Adrenal gland (tissue), 12 donors: ENCODE results near the gene BTBD16. TPM values are rescaled to one million over a fixed set of nuclear protein-coding genes. Genes with fewer than 3 reads are reported as not detected.

Source experiments
- DNase-seq, 7 donors: peaks; one replicate each; pipeline ENCODE4 v3.0.0-alpha.2; 2019 to 2020
- H3K27ac ChIP-seq, 5 donors: fragments of 200-600 bp; sonication (generic) in 4 of 5; 1 replicate in 3 of 5; 2 replicates in 2 of 5; pipeline versions ENCODE4 v1.5.1 to v1.8.0; 2016 to 2020; ENCODE audit warnings: mild to moderate bottlenecking in 1 of 5
- H3K27me3 ChIP-seq: fragments of 200-600 bp; 2 replicates; pipeline ENCODE4 v1.8.0; 2021
- H3K36me3 ChIP-seq, 2 donors: fragments of 200-600 bp; replicated peaks in 1 of 2; 1 replicate in 1 of 2; 2 replicates in 1 of 2; pipeline versions ENCODE4 v1.5.1 to v1.8.0; 2018 to 2022
- H3K4me1 ChIP-seq, 2 donors: fragments of 200-600 bp; replicated peaks in 1 of 2; 1 replicate in 1 of 2; 2 replicates in 1 of 2; pipeline versions ENCODE4 v1.5.1 to v1.8.0; 2018 to 2021
- H3K4me3 ChIP-seq, 4 donors: fragments of 200-600 bp; sonication (generic) in 3 of 4; one replicate each; pipeline ENCODE4 v1.5.1; 2016 to 2018
- H3K9me3 ChIP-seq, 3 donors: fragments of 200-600 bp; sonication (generic) in 1 of 3; replicated peaks in 1 of 3; 1 replicate in 2 of 3; 2 replicates in 1 of 3; pipeline versions ENCODE4 v1.5.1 to v1.8.0; 2016 to 2021
- POLR2A ChIP-seq, 2 donors: fragments of 450-650 bp; IDR thresholded peaks; one replicate each; pipeline ENCODE4 v1.6.1; 2017; ENCODE audit warnings: antibody characterized with exemption in 2 of 2, mild to moderate bottlenecking in 2 of 2, moderate library complexity in 1 of 2
- WGBS, 4 donors: extraction: QIAGEN DNeasy Blood & Tissue Kit in 2 of 4; methylation state at CpG; one replicate each; pipeline versions ENCODE4 v1.1.5 to v1.1.7; 2013 to 2017; 5-methylcytosine and 5-hydroxymethylcytosine counted together
- intact Hi-C, 2 donors: fragments of 100-400 bp; cut with DNase I; formaldehyde crosslinking; loops; one replicate each; pipeline versions ENCODE4 v1.14.1 to v1.15.0; 2022 to 2023
- polyA plus RNA-seq, 3 donors: library from polyadenylated mRNA; stranded (reverse); fragments of 200-250 nt in 2 of 3; fragments of 350-450 nt in 1 of 3; fragmentation: Illumina TruSeq in 1 of 3; extraction: RNeasy Lipid Tissue Mini Kit (QIAGEN cat#74804) in 1 of 3; gene quantifications; one replicate each; pipeline ENCODE4 v1.2.3, GENCODE V29; 2013 to 2014
- total RNA-seq, 9 donors: library from RNA; depleted of rRNA in 4 of 9; stranded (reverse); fragments of >200 nt in 4 of 9; fragments of 120-200 nt in 1 of 9; fragmentation: NEBNext Ultra II Directional in 1 of 9; extraction: Animal tissue kit (Norgen Biotek cat#: 25700) in 1 of 9; gene quantifications; one replicate each; pipeline versions ENCODE4 v1.1.0 to v1.2.4, GENCODE V29; 2013 to 2023
- TF ChIP-seq, protein P1 (sequence below), 6 experiments: fragments of 450-650 bp in 4 of 6; fragments of 200-600 bp in 2 of 6; sonication (generic) in 1 of 6; IDR thresholded peaks; 1 replicate in 5 of 6; 2 replicates in 1 of 6; pipeline versions ENCODE4 v1.5.1 to v1.8.0; 2016 to 2021; ENCODE audit warnings: antibody characterized with exemption in 6 of 6, mild to moderate bottlenecking in 2 of 6, moderate library complexity in 1 of 6
- donor health status: healthy with polysubstance abuse.
- donor health status: Bipolar disorder and iron deficiency.
- donor health status: DM: yes; HTN: yes; CAD: no.
- donor health status: DM: no; HTN: no; CAD: no.
- donor health status: DM: no; HTN: no; CAD: no.
- donor health status: DM: yes; HTN: yes; CAD: no.

Gene BTBD16
- total and polyA plus RNA-seq, 12 donors = 0.11 to 0.48 (median 0.24) TPM; not detected in 5

DNA sequence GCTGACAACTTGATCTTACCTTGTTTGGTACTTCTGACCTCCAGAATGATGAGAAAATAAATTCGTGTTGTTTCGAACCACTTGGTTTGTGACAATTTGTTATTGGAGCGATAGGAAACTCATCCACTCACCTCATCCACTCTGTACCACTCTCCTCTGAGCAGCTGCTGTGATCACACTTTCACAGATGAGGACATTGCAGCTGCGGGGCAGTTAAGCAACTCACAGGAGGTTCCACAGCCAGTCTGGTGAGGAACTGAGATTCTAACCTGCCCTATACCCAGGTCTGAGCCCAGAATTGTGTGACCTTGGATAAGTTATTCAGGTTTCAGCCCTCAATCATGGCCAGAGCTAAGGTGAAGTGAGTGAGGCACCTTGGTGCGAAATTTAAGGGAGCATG lies 35.2 kb downstream of the BTBD16 start:
- intact Hi-C loops = no loop called here
- WGBS, 4 donors = 92 to 96% (median 95%) methylated on average over 5 of the region's 5 CpGs
- TF ChIP-seq, protein P1, sequence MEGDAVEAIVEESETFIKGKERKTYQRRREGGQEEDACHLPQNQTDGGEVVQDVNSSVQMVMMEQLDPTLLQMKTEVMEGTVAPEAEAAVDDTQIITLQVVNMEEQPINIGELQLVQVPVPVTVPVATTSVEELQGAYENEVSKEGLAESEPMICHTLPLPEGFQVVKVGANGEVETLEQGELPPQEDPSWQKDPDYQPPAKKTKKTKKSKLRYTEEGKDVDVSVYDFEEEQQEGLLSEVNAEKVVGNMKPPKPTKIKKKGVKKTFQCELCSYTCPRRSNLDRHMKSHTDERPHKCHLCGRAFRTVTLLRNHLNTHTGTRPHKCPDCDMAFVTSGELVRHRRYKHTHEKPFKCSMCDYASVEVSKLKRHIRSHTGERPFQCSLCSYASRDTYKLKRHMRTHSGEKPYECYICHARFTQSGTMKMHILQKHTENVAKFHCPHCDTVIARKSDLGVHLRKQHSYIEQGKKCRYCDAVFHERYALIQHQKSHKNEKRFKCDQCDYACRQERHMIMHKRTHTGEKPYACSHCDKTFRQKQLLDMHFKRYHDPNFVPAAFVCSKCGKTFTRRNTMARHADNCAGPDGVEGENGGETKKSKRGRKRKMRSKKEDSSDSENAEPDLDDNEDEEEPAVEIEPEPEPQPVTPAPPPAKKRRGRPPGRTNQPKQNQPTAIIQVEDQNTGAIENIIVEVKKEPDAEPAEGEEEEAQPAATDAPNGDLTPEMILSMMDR (IDR thresholded peaks at IDR 0.05) = no peak
- no peak for TF ChIP-seq POLR2A (IDR thresholded peaks at IDR 0.05)
- Histone ChIP-seq H3K4me1 (peaks cover 8 to 35% of the 10 kb centered on the region in 2 donors), H3K27me3 (no peaks in the 10 kb centered on the region), H3K27ac (no peak overlapping the region), H3K9me3 (no peaks in the 10 kb centered on the region), H3K36me3 (no peaks in the 10 kb centered on the region), H3K4me3 (no peak overlapping the region)
- DNase-seq = no peak

- Histone ChIP-seq H3K36me3 (no peaks in the 10 kb centered on the region), H3K27ac (no peak overlapping the region), H3K4me3 (no peak overlapping the region), H3K4me1 (peaks cover 8 to 38% of the 10 kb centered on the region in 2 donors), H3K9me3 (no peaks in the 10 kb centered on the region), H3K27me3 (no peaks in the 10 kb centered on the region)
- 61 to 91% (median 77%) methylated on average over 3 of the region's 3 CpGs for WGBS, 4 donors
- intact Hi-C loops = no loop called here
- TF ChIP-seq, protein P1 (IDR thresholded peaks at IDR 0.05) = no peak
- no peak for TF ChIP-seq POLR2A (IDR thresholded peaks at IDR 0.05)
- DNase-seq = no peak
Observed at GRCh38 chr10:122306744-122307143, 35.6 kb downstream of the BTBD16 start.

- DNase-seq = peak; percentile 73 to 94 (median 90)
- H3K9me3 ChIP-seq = no peaks in the 10 kb centered on the region
- intact Hi-C loops = no loop called here
- H3K36me3 ChIP-seq = no peaks in the 10 kb centered on the region
- peaks cover 8 to 38% of the 10 kb centered on the region in 2 donors for H3K4me1 ChIP-seq
- no peaks in the 10 kb centered on the region for H3K27me3 ChIP-seq
- H3K27ac ChIP-seq = peak overlapping the region; percentile 51 to 88 (median 58)
- TF ChIP-seq, protein P1 (IDR thresholded peaks at IDR 0.05) = no peak
- no peak for TF ChIP-seq POLR2A (IDR thresholded peaks at IDR 0.05)
- WGBS, 4 donors = 31 to 43% (median 39%) methylated on average over 13 of the region's 13 CpGs
- no peak overlapping the region for H3K4me3 ChIP-seq
Observed at GRCh38 chr10:122307669-122308416, 36.7 kb downstream of the BTBD16 start.

DNA sequence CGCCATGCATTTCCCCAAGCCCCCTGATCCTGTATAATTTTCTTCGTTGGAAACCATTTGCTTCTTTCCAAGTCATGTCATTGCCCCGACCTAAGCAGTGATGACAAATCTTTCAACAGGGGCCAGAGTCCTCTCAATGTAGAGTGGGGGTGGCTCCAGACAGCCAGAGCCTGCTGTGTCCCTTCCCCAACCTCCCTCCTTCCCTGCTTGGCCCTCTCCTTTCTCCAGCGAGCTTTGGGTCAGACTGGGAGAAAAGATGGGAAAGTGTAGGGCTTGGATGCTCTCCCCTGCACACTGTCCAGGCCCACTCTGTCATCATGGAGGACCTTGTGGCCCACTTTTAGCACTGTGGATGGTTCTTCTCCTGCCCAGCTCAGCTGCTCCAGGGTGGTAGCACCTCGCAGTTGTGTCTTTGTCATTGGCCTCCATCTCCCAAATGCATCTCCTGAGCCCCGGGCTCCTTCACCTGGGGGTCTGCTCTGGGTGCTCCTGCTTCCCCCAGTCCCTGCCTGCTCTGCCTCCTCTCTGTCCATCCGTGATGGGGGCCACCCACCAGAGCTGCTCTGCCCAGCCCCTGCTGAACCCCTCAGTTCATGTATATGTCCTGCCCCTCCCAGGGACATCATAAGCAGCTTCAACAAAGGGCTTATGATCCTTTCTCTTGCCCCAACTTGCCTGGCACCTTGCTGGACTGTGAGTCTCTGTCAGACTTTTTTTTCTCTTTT lies 37.5 kb downstream of the BTBD16 start:
- no peaks in the 10 kb centered on the region for H3K9me3 ChIP-seq
- no peaks in the 10 kb centered on the region for H3K27me3 ChIP-seq
- no peaks in the 10 kb centered on the region for H3K36me3 ChIP-seq
- DNase-seq = peak in 1 of 7 donors; percentile 34
- H3K4me1 ChIP-seq = peaks cover 8 to 38% of the 10 kb centered on the region in 2 donors
- peak overlapping the region; percentile 36 to 88 (median 56) for H3K27ac ChIP-seq
- TF ChIP-seq, protein P1 (IDR thresholded peaks at IDR 0.05) = no peak
- TF ChIP-seq POLR2A (IDR thresholded peaks at IDR 0.05) = no peak
- no peak overlapping the region for H3K4me3 ChIP-seq
- 69 to 77% (median 72%) methylated on average over 7 of the region's 7 CpGs for WGBS, 4 donors
- intact Hi-C loops = no loop called here
